H1 (cell line): ENCODE measurements around the gene OR10C1. TPM values are rescaled to one million over a fixed set of nuclear protein-coding genes. Genes with fewer than 3 reads are reported as not detected.

Experiments used
- KDM1A ChIP-seq: fragments of 200-600, 300-600 bp; sonication (generic); IDR thresholded peaks from 2 replicates; pipeline ENCODE4 v1.7.1; 2016; ENCODE audit warnings: mild to moderate bottlenecking, low read length, borderline replicate concordance
- TCF12 ChIP-seq: IDR thresholded peaks from 2 replicates; pipeline ENCODE4 v1.6.1; 2011; ENCODE audit warnings: low read depth, mild to moderate bottlenecking, low read length
- polyA plus RNA-seq, 7 experiments: library from polyadenylated mRNA; depleted of rRNA in 3 of 7; stranded (reverse) in 5 of 7; unstranded in 2 of 7; fragments of >200 nt in 5 of 7; fragments of 200-250 nt in 2 of 7; gene quantifications; 1 replicate in 5 of 7; 2 replicates in 1 of 7; 4 replicates in 1 of 7; pipeline versions ENCODE4 v1.2.1 to v1.2.3, GENCODE V29; 2011 to 2013; ENCODE audit warnings: missing spikeins in 2 of 7, mixed read lengths in 2 of 7
- total RNA-seq: library from RNA; stranded (reverse); fragmentation: NEBNext Ultra II Directional; extraction: Animal tissue kit (Norgen Biotek cat#: 25700); gene quantifications from 2 replicates; pipeline ENCODE4 v1.2.1, GENCODE V29; 2021

Gene OR10C1
- total and polyA plus RNA-seq, 2 of the 8 experiments (the other 6 are each of a cell fraction or from before 2014, with no cell fraction given) = not detected

GRCh38 chr6:29425075-29425474 lies 14.0 kb upstream of the OR10C1 start (continued):
- TF ChIP-seq KDM1A = no peak
- no peak for TF ChIP-seq TCF12
- TF ChIP-seq, all 59 proteins: peak for 0
